IPS-20b (cell line): Measurements from ENCODE around the gene ADGRF1.

Experiments used
- H3K27ac ChIP-seq: one replicate; pipeline ENCODE4 v1.5.1; 2013; ENCODE audit warnings: low read length
- H3K27me3 ChIP-seq: 2 replicates; pipeline ENCODE4 v1.6.1; 2013; ENCODE audit warnings: mild to moderate bottlenecking, low read length, inconsistent platforms; ENCODE audit not compliant: insufficient read depth
- H3K36me3 ChIP-seq: 2 replicates; pipeline ENCODE4 v1.6.1; 2013; ENCODE audit warnings: low read depth, mild to moderate bottlenecking, inconsistent platforms, low read length, moderate library complexity; ENCODE audit not compliant: insufficient read depth
- H3K4me1 ChIP-seq: 2 replicates; pipeline ENCODE4 v1.6.1; 2013; ENCODE audit warnings: mild to moderate bottlenecking, control low read depth, inconsistent platforms, low read length, moderate library complexity; ENCODE audit not compliant: insufficient read depth
- H3K4me3 ChIP-seq: 2 replicates; pipeline ENCODE4 v1.5.1; 2013; ENCODE audit warnings: mild to moderate bottlenecking, low read length, inconsistent platforms
- H3K9ac ChIP-seq: 2 replicates; pipeline ENCODE4 v1.6.1; 2013; ENCODE audit warnings: low read depth, mild to moderate bottlenecking, inconsistent platforms, low read length, moderate library complexity
- H3K9me3 ChIP-seq: 2 replicates; pipeline ENCODE4 v1.6.1; 2013; ENCODE audit warnings: mild to moderate bottlenecking, low read depth, low read length, inconsistent platforms; ENCODE audit not compliant: insufficient read depth

ADGRF1 gene

GRCh38 chr6:46964716-46965519, 77.2 kb downstream of the ADGRF1 start:
- Histone ChIP-seq H3K9ac (no peak overlapping the region), H3K4me3 (no peak overlapping the region), H3K4me1 (peaks cover 7% of the 10 kb centered on the region; the same call in 1 of the 2 replicates), H3K27me3 (no peaks in the 10 kb centered on the region), H3K27ac (no peak overlapping the region), H3K9me3 (no peaks in the 10 kb centered on the region), H3K36me3 (no peaks in the 10 kb centered on the region)

- Histone ChIP-seq H3K27me3 (no peaks in the 10 kb centered on the region), H3K4me3 (no peak overlapping the region), H3K9me3 (no peaks in the 10 kb centered on the region), H3K4me1 (peaks cover 7% of the 10 kb centered on the region; the same call in 1 of the 2 replicates), H3K36me3 (no peaks in the 10 kb centered on the region), H3K9ac (no peak overlapping the region), H3K27ac (no peak overlapping the region)
Observed at GRCh38 chr6:46963626-46964025, 78.5 kb downstream of the ADGRF1 start.

- Histone ChIP-seq H3K27ac (no peak overlapping the region), H3K27me3 (no peaks in the 10 kb centered on the region), H3K9me3 (no peaks in the 10 kb centered on the region), H3K4me1 (peaks cover 7% of the 10 kb centered on the region; the same call in 1 of the 2 replicates), H3K4me3 (no peak overlapping the region), H3K9ac (no peak overlapping the region), H3K36me3 (no peaks in the 10 kb centered on the region)
Observed at GRCh38 chr6:46963039-46963438, 79.1 kb downstream of the ADGRF1 start.

GRCh38 chr6:46961711-46962110, 80.4 kb downstream of the ADGRF1 start:
- Histone ChIP-seq H3K36me3 (no peaks in the 10 kb centered on the region), H3K9me3 (no peaks in the 10 kb centered on the region), H3K9ac (no peak overlapping the region), H3K4me1 (peaks cover 7% of the 10 kb centered on the region; the same call in 1 of the 2 replicates), H3K27ac (no peak overlapping the region), H3K27me3 (no peaks in the 10 kb centered on the region), H3K4me3 (no peak overlapping the region)

GRCh38 chr6:46961232-46961631, 80.9 kb downstream of the ADGRF1 start:
- Histone ChIP-seq H3K4me1 (peaks cover 7% of the 10 kb centered on the region; the same call in 1 of the 2 replicates), H3K27ac (no peak overlapping the region), H3K4me3 (no peak overlapping the region), H3K9ac (no peak overlapping the region), H3K27me3 (no peaks in the 10 kb centered on the region), H3K36me3 (no peaks in the 10 kb centered on the region), H3K9me3 (no peaks in the 10 kb centered on the region)

GRCh38 chr6:46959419-46959818, 82.7 kb downstream of the ADGRF1 start:
- H3K9ac ChIP-seq, result no peak overlapping the region
- no peak overlapping the region for H3K27ac ChIP-seq
- H3K4me3 ChIP-seq, result no peak overlapping the region
- no peaks in the 10 kb centered on the region for H3K9me3 ChIP-seq
- H3K36me3 ChIP-seq, result no peaks in the 10 kb centered on the region
- peaks cover 7% of the 10 kb centered on the region; the same call in 1 of the 2 replicates for H3K4me1 ChIP-seq
- no peaks in the 10 kb centered on the region for H3K27me3 ChIP-seq

- Histone ChIP-seq H3K9ac (no peak overlapping the region), H3K4me3 (no peak overlapping the region), H3K4me1 (no peaks in the 10 kb centered on the region; the same call in 1 of the 2 replicates), H3K9me3 (no peaks in the 10 kb centered on the region), H3K27ac (no peak overlapping the region), H3K36me3 (no peaks in the 10 kb centered on the region), H3K27me3 (no peaks in the 10 kb centered on the region)
Observed at GRCh38 chr6:46956409-46956808, 85.7 kb downstream of the ADGRF1 start.

- H3K4me3 ChIP-seq, result no peak overlapping the region
- no peaks in the 10 kb centered on the region for H3K36me3 ChIP-seq
- H3K4me1 ChIP-seq, result no peaks in the 10 kb centered on the region; the same call in 1 of the 2 replicates
- no peak overlapping the region for H3K27ac ChIP-seq
- no peaks in the 10 kb centered on the region for H3K27me3 ChIP-seq
- H3K9me3 ChIP-seq, result no peaks in the 10 kb centered on the region
- no peak overlapping the region for H3K9ac ChIP-seq
Observed at GRCh38 chr6:46954837-46955451, 87.2 kb downstream of the ADGRF1 start.

GRCh38 chr6:46953921-46954320, 88.2 kb downstream of the ADGRF1 start:
- H3K4me3 ChIP-seq, result no peak overlapping the region
- H3K9me3 ChIP-seq, result no peaks in the 10 kb centered on the region
- H3K9ac ChIP-seq, result no peak overlapping the region
- H3K27me3 ChIP-seq, result no peaks in the 10 kb centered on the region
- H3K27ac ChIP-seq, result no peak overlapping the region
- H3K4me1 ChIP-seq, result no peaks in the 10 kb centered on the region; the same call in 1 of the 2 replicates
- H3K36me3 ChIP-seq, result no peaks in the 10 kb centered on the region

- Histone ChIP-seq H3K27ac (no peak overlapping the region), H3K9me3 (no peaks in the 10 kb centered on the region), H3K4me3 (no peak overlapping the region), H3K9ac (no peak overlapping the region), H3K36me3 (no peaks in the 10 kb centered on the region), H3K4me1 (peaks cover 3% of the 10 kb centered on the region; the same call in 1 of the 2 replicates), H3K27me3 (no peaks in the 10 kb centered on the region)
Observed at GRCh38 chr6:46949632-46950280, 92.4 kb downstream of the ADGRF1 start.

GRCh38 chr6:46948699-46949098, 93.4 kb downstream of the ADGRF1 start:
- H3K36me3 ChIP-seq, result no peaks in the 10 kb centered on the region
- no peak overlapping the region for H3K9ac ChIP-seq
- H3K27me3 ChIP-seq, result no peaks in the 10 kb centered on the region
- H3K4me3 ChIP-seq, result no peak overlapping the region
- H3K27ac ChIP-seq, result no peak overlapping the region
- H3K9me3 ChIP-seq, result no peaks in the 10 kb centered on the region
- H3K4me1 ChIP-seq, result peaks cover 3% of the 10 kb centered on the region; the same call in 1 of the 2 replicates
